GM19324 (cell line): ENCODE results near the gene FLT3.
"Not testable (repeated sequence)": the region's sequence is repeated elsewhere in the genome, so short reads cannot be mapped to it uniquely, and the experiment has no call there.

Experiments used
- ATAC-seq: cut with Tn5 transposase; IDR thresholded peaks from one replicate; pipeline ENCODE4 v1.9.1; 2021; ENCODE audit warnings: mild to moderate bottlenecking, moderate library complexity; ENCODE audit not compliant: unreplicated experiment, low FRiP score

Gene FLT3

DNA sequence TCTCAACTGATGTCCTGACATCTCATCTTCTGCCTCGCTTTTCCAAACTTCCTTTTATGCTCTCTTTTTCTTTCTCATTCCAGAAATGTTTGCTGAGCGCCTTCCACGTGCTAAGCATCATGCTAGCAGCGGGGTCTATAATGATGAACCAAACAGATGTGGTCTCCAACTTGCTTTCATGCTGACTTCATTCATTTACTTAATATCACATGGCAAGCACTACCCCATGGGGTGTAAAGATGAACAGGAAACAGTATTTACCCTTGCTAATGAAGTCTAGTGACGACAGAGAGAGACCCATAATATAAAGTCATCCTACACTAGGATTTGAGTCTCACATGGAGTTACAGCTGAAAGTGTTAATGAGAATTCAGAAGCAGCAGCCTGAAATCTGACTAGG, 90.3 kb downstream of the FLT3 start:
- no peak for ATAC-seq

DNA sequence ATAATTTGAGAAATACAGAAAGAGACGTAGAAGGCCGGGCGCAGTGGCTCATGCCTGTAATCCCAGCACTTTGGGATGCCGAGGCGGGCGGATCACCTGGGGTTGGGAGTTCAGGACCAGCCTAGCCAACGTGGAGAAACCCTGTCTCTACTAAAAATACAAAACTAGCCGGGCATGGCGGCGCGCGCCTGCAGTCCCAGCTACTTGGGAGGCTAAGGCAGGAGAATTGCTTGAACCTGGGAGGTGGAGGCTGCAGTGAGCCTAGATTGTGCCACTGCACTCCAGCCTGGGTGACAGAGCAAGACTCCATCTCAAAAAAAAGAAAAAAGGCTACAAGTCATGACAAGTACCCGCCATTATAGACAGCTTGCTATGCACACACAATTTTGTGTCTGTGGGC, 95.4 kb downstream of the FLT3 start:
- not testable (repeated sequence) for ATAC-seq

DNA sequence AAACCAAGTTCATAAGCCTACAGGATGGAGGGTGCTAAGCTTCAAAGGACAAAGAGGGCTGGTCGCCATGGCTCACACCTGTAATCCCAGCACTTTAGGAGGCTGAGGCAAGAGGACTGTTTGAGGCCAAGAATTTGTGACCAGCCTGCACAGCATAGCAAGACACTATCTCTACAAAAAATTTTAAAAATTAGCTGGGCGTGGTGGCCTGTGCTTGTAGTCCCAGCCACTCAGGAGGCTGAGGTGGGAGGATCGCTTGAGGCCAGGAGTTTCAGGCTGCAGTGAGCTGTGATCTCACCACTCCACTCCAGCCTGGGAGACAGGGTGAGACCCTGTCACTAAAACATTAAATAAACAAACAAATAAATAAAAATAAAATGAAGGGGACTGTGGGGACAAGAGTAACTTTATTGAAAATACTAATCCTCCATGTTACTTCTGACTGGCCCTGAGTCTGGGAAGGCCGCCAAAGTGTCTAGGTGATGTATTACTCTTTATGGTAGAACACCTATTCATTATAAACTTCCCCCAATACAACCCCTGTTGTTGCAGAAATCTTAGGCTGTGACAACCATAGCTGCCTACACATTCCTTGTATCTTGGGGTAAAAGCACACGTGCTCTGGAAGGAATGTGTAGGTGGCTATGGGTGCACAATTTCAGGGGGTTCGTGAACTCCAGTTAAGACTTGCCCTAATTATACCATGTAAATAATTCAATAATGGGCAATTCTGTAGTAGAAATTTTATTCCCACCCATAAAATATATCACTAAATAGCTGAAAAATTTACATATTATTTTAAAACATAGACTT, 97.3 kb downstream of the FLT3 start:
- ATAC-seq: no peak

DNA sequence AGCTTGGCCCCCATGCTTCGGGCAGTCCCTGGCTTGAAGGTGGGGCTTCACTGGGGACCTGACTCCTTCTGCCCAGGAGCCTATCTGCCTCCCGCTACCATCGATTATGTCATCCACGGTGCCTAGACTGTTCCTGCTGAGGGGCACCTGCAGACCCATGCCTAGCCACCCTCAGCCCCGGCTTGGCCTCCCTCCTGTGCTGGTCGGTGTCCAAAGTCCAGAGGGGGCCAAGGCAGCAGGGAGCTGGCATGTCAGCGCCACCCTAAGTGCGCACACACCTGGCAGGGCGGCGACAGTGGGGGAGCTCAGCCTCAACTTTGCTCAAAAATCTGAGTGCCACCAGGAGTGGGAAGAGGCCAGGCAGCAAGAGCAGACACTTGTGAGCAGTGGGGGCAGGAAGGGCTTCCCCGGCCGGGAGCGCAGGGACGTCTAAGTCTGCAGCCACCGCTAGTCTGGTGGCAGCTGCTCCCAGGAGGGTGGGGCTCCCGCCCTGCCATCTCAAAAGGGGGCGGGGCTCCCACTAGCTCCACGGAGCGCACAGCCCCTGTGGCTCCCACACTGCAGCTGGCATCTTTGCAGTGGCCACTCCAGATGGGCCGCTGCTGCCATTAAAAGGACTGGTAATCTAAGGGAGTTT, 98.4 kb downstream of the FLT3 start:
- ATAC-seq: no peak

DNA sequence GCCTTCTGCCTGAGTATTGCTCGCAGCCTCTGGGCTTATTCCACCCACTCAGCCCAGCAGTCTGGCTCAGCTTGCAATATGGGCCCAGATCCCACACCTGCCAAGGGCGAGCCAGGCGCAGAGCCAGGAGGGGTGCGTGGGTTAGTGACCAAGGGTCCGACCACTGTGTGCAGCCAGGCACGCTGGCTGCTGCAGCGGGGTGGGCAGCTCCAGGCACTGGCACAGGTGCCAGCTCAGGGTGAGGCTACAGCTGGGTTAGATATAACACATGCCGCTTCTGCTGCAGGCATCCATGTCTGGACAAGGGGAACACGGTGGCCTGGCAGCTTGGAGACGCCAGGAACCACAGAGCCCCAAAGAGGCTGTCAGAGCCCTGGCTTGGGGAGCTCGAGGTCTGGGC, 99.3 kb downstream of the FLT3 start:
- ATAC-seq: no peak

DNA sequence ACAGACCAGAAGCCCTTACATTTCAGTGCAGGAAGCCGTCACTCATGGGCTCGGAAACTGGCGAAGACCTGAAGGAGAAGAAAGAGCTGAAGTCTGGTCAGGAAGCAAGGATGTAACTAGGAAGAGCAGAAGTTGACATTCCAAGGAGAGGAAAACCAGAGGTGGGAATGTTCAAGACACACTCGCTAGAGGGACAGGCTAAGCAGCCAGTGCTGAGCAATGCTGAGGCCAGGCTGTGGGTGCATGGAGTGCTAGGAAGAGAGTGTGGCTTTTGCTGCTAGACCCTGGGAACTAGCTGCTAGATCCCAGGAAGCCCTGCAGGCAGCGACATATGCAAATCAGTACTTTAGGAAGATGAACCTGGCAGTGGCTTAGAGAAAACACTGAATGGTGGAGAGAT, 99.8 kb downstream of the FLT3 start:
- ATAC-seq: no peak

DNA sequence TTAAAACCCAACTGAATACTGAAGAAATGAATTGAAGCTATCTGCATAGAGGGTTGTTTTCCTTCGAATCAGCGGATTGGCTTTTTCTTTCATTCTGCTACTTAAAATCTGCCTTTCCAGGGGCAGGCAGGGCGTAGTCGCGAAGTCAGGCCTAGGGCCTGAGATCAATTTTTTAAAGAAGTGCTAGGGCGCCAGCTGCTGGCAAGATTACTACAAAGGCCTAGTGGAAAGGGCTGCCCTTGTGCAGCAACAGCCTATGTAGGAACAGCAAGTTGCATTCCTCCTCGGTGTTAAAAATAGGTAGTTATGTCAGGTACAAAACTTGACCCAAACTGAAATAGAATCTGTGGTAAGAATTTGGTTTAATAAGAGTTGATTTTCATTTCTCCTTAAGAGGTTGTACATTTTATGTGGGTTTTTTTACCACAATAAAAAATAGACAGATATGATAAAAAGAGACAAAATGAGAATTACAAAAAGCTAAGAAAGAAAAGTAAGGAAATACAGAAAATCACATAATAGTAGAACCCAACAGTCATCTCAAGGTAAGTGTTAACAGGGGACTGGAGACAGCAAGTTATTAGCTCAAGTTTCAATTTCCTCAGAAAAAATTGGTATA, 102.4 kb downstream of the FLT3 start:
- ATAC-seq: peak; percentile 46

DNA sequence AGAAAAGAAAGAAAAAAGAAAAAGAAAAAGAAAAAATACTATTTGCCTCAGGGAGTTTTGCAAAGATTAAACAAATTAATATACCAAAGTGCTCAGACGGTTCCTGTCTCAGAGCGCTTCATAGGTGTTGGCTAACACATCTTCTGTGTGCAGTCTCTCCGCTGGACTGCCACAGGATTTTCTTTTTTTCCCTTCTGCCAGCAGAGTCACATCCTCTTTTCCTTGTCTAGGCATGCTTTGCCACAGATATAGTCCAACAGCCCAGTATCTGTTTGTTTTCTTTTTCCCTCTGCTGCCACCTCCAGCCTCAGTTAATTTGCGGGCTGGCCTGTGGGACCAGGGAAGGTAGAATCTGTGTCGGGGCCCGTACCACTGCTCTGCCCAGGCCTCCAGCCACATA, 108.5 kb downstream of the FLT3 start:
- ATAC-seq: no peak

DNA sequence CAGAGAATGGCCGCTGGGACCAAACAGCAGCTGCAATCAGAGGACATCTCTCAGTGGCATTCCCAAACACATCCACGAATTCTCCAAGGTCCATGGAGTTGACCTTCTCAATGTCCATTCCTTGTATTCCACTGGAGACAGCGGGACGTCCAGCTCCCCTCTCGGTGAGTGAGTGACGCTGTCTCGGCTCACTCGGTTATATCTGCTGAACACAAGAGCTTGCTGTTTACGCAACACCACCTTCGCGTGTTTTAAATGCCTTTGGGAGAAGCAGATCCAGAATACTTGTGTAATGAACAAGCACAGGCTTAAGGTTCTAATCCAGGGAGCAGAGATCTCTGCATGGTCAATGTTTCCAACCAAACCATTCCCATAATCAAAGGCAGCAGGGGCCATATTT, 111.9 kb downstream of the FLT3 start, which contains the start of gene URAD:
Gene URAD, minus strand, starts transcription at position 174 of the 400 bp plus-strand sequence. Its CDS starts 56 bp downstream, at position 118.
- no peak for ATAC-seq

DNA sequence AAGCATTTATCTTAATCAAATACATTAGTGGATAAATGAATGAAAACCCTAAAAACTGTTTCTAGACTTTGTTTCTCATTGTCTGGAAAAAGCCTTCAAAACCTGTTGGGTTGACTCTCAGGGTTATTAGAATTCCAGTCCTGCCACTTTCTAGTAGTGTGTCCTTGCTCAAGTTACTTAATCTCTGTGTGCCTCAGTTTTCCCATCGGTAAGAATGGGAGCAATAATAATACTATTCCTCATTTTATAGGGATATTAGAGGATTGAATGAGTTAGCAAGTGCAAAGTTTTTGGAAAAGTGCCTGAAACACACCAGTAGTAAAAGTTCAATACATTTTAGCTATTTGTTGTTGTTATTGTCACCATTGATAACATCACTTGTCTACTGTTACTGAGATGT, 114.8 kb downstream of the FLT3 start:
- ATAC-seq: no peak

DNA sequence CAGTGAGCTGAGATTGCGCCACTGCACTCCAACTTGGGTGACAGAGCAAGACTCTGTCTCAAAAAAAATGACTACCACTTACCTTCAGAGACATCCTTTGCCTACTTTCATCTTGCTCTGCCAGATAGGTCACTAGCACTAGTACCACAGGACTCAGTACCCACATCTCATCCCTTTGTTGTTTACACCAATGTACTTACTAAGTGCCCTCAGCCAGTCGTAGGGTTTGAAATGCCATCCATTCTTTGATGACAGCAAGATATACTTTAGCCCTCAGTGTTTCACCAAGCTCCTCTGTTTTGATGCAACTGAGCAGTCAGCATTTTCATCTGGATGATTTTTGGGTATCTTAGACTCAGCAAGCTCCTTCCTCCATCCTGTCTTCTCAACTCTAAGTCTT, 118.0 kb downstream of the FLT3 start:
- ATAC-seq: no peak

DNA sequence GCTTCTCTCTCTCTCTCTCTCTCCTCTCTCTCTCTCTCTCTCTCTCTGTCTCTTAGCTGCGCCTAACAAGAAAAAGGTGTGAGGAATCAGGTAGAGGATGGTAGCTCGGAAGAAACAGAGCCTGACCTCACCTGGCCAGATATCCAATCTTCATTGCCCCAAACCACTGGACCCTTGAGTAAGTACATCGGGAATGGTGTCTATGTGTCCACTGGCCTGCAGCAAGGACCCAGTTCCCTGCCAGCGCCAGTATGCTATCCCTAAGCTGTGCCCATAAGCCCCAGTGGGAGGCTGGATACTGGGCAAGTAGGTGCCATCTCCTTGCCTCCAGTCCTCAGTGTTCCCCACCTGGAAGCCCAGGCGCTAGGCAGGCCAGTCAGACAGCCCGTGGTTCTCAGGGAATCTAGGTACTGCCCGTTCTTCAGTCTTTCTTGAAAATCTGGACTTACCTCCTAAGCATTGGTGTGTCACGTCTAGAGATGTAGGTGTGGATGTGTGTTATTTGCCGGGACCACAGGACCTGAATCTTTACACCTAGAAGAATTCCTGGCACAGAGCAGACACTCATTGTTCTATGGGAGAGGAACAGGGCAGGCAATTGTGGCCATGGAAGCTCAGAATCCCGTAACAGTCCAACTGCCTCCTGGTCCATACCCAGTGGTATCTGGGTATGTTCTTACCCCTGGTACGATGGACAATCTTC, 119.2 kb downstream of the FLT3 start:
- no peak for ATAC-seq

DNA sequence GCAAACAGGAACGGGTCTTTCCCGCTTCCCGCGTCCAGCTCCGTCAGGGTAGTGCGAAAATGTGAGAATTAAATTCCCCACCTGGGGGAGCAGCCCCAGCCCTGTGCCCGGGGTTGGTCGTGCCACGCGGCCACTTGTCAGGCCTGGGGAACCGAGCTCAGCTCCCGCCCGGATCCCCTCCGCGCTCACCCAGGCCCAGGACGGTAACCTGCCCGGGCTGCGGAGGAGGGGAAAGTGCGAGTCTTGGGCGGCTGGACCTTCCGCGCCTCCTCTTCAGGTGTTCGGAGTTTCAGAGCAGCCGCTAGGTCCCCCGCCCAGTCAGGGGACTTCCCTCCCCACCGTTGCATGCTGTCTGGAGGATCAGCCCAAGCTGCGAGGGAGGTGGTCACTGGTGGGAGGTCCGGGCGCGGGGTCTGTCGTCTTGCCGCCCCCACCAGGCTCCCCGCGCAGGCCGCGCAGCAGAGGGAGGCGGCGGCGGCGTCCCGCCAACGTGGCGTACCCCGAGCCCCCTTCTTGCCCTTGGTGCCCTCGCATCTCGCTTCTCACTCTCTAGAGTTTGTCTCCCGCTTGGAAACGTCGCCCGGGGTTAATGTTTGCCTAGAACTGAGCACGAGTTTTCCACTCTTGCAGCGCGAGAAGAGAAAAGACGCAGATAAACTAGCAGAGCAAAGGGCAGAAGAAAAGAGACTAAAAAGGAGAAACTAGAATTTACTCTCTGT, 119.9 kb downstream of the FLT3 start:
- ATAC-seq: no peak

DNA sequence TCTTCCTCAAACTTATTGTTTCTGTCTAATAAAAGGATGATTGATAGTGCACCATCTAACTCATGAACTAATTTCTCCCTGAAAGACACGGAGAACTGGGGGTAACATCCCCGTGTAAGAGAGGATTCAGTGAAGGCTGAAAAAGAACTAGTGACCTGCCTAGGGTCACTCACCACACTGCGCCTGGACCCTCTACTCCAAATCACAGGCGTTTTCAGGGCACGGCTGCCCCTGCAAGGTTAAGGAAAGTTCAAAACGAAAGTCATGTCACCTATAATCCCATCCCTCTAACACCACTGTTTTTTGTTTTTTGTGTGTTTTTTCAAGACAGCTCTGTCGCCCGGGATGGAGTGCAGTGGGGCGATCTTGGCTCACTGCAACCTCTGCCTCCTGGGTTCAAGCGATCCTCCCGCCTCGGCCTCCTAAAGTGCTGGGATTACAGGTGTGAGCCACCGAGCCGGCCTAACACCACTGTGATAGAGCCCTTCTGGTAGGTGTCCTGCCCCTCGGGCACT, 120.6 kb downstream of the FLT3 start:
- ATAC-seq: no peak

DNA sequence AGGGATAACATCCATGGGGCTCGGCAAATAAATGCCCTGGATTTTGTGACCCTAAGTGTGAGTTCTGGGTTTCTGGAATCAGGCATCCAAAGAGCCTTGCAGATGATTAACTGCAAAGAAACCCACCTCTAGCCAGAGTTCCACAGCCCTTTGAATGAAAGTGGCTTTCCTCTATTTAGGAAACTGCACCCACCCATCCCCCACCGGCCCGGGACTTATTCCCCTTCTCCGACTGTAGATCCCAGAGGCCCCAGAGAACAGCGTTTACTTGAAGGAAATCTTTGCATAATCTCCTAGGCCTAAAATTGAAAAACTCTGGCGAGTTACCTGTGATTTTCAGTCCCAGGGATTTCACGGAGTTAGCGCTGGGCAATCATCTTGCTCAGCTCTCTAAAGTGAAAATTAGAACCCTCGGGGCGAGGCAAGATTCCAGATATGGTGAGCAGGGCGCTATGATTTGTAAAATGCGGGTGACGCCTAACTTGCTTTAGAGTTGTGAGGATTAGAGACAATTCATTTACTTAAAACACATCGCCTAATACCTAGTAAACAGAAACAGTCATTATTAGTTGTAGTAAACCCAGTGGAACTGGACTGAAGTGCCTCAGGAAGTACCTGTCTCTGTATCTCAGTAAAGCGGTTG, 121.3 kb downstream of the FLT3 start:
- ATAC-seq: no peak

DNA sequence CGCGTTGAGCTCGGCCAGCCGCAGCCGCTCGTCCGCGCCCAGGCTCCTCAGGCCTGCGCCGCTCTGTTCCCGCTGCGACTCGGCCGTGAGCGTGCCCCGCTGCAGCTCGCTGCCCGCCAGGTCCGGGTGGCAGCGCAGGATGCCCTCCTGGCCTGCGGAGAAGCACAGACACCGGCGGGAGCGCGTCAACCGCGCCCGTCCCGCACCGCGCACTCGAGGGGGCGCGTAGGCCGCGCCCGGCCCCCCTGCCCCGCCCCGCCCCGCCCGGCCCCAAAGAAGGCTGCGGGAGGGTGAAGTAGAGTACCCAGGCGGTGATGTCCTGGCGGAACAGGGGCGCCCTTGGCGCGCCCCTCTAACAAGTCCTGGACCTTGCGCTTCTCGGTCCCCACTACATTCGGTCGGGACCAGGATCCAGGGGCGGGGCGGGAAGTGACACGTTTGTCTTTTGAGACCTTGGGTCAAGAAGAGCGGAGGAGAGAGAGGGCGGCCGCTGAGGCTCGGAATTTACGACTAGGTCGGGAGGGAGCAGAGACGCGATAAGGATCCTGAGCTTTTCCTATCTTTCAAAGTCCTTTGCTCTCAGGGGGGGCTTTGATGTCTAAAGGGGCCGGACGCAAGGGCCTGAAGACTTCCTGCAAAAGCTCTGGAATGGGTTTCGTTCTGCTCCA, 121.9 kb downstream of the FLT3 start:
- no peak for ATAC-seq

DNA sequence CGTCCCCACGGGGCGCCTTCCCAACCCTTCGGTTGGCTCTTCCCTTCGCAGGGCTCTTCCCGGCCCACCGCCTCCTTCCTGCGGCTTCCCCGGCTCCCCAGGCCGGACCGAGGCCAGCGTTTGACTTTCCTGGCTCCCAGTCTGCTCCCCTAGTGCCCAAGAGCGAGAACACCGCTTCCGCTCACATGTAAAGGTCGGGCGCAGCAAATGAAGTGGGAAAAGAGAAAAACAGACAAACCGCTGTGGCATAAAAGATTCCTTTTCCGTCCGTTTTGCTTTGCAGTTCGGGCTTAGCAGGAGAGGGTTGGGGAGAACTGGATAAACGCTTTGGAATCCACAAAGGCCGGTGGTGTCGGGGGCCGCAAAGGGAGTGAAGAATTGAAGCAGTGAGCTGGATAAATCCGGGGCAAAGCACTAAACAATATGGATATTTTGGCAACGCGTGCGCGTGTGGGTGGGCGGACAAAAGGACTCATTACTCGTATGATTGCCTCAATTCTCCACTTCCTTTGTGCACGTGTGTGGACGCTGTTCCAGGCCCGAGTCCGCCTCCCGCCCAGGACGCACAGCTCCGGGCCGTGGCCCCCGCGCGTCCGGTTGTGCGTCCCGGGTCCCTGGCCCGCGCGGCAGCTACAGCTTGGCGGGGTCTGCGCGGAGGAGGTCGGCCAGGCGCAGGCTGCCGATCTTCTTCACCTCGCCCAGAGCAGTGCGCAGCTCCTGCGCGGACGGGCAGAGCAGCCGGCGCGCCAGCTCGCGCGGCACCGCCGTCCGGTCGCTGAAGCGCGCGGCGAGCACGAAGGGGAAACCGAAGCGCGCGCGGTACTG, 122.7 kb downstream of the FLT3 start:
- ATAC-seq: no peak

DNA sequence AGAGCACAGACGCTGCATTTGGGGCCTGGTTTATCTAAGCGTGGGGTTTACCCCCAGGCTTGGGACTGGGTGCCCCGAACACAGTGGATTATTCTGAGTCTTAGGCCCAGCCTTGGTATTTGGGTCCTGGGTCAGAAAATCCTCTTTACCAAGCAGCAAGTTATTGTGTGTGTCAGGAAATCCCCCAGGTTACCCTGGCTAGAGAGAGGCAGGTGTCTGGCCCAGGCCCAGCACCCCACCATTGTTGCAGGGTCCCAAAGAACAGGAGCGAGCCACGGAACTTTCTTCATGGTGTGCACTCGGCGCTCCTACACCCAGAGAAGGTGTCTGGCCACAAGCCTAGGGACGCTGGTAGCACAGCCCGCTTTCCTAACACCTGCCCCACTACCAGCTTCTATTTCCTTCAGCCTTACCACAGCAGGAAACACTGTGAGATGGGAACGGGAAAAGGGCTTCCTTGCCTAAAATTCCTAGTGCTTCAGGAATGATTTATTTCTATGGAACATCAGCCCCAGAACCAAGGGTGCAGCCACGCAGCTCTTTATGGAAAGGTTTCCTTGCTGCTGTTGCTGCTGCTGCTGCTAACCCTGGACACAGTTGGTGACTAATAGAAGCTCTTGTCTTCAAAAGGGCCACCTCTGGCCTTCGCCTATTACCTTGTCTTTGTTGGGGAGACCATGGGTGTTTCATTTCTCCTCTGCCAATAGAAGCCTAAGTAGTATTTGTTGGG, 123.8 kb downstream of the FLT3 start:
- no peak for ATAC-seq
